ENCODE measurements around the gene ZNF266. TPM values are rescaled to one million over a fixed set of nuclear protein-coding genes. Genes with fewer than 3 reads are reported as not detected.

ZNF266 gene
- total RNA-seq, 1 donor from 2014 or later = 35.4 TPM

DNA sequence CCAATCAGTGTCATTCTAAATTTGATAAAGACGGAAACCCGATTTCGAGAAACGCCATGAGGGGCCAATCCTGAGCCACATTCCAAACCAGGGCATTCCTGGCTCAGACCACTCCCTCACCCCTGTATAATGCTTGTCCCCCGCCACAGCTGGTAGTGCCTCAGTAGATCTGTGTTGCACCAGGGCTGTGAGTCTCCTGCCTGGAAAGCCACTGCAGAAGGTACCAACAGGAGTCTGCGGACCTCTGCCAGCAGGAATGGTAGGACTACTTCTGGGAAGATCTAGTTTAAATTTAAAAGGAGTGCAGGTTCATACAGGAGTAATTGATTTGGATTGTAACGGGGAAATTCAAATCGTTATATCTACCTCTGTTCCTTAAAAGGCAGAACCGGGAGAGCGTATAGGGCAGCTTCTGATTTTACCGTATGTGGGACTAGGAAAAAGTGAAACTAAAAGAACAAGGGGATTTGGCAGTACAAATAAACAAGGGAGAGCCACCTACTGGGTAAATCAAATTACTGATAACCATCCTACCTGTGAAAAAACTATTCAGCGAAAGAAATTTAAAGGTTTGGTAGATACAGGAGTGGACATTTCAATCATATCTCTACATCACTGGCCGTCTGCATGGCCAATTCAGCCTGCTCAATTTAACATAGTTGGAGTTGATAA, 20.8 kb upstream of the ZNF266 start:
- Mint-ChIP-seq H3K27me3 (no peaks in the 10 kb centered on the region), H3K4me1 (ENCODE audit: low read depth) (no peaks in the 10 kb centered on the region), H3K9me3 (ENCODE audit: low read depth) (peaks cover 70% of the 10 kb centered on the region), H3K4me3 (ENCODE audit: low read depth) (no peak overlapping the region), H3K27ac (no peak overlapping the region), H3K36me3 (ENCODE audit: insufficient read depth) (peaks cover 32% of the 10 kb centered on the region)
- DNase-seq (ENCODE audit: low spot score, unreplicated experiment) = no peak
- TF ChIP-seq, protein P1, sequence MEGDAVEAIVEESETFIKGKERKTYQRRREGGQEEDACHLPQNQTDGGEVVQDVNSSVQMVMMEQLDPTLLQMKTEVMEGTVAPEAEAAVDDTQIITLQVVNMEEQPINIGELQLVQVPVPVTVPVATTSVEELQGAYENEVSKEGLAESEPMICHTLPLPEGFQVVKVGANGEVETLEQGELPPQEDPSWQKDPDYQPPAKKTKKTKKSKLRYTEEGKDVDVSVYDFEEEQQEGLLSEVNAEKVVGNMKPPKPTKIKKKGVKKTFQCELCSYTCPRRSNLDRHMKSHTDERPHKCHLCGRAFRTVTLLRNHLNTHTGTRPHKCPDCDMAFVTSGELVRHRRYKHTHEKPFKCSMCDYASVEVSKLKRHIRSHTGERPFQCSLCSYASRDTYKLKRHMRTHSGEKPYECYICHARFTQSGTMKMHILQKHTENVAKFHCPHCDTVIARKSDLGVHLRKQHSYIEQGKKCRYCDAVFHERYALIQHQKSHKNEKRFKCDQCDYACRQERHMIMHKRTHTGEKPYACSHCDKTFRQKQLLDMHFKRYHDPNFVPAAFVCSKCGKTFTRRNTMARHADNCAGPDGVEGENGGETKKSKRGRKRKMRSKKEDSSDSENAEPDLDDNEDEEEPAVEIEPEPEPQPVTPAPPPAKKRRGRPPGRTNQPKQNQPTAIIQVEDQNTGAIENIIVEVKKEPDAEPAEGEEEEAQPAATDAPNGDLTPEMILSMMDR (IDR thresholded peaks at IDR 0.05; ENCODE audit: unreplicated experiment) = no peak

DNA sequence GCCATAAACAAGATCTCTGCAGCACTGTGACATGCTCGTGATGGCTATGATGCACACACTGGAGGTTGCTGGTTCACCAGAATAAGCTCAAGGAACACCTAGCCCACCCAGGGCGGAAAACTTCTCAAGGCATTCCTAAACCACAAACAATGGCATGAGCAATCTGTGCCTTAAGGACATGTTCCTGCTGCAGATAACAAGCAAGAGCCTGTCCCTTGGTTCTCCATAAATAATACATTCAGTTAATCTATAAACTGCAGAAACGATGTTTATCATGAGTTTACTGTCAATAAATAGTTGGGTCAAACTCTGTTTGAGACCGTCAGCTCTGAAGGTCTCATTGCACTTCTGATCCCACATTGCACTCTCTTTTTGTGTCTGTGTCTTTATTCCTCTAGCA, 18.6 kb upstream of the ZNF266 start:
- H3K4me3 Mint-ChIP-seq (ENCODE audit: low read depth) = no peak overlapping the region
- H3K27ac Mint-ChIP-seq = no peak overlapping the region
- H3K4me1 Mint-ChIP-seq (ENCODE audit: low read depth) = no peaks in the 10 kb centered on the region
- no peak for DNase-seq (ENCODE audit: low spot score, unreplicated experiment)
- H3K9me3 Mint-ChIP-seq (ENCODE audit: low read depth) = peaks cover 63% of the 10 kb centered on the region
- no peaks in the 10 kb centered on the region for H3K27me3 Mint-ChIP-seq
- TF ChIP-seq, protein P1 (IDR thresholded peaks at IDR 0.05; ENCODE audit: unreplicated experiment) = no peak
- H3K36me3 Mint-ChIP-seq (ENCODE audit: insufficient read depth) = peaks cover 26% of the 10 kb centered on the region

DNA sequence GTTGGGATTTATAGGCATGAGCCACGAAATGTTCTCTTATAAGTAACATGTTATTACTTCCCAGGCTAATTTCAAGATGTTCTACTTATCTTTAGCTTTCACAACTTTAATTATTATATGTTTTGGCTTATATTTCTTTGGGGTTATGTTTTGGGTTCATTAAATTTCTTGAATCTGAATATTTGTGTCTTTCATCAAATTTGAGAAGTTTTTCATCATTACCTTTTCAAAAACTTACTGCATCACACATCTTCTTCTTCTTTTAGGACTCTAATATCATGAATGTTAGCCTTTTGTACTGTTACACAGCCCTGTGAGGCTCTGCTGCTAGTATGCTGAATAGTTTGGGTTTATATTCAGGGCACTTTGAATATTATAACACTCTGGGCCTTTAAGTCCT, 9.7 kb upstream of the ZNF266 start:
- Mint-ChIP-seq H3K27ac (no peak overlapping the region), H3K36me3 (ENCODE audit: insufficient read depth) (peaks cover 53% of the 10 kb centered on the region), H3K4me1 (ENCODE audit: low read depth) (no peaks in the 10 kb centered on the region), H3K9me3 (ENCODE audit: low read depth) (peaks cover 48% of the 10 kb centered on the region), H3K4me3 (ENCODE audit: low read depth) (no peak overlapping the region), H3K27me3 (no peaks in the 10 kb centered on the region)
- TF ChIP-seq, protein P1 (IDR thresholded peaks at IDR 0.05; ENCODE audit: unreplicated experiment) = no peak
- DNase-seq (ENCODE audit: low spot score, unreplicated experiment) = no peak

DNA sequence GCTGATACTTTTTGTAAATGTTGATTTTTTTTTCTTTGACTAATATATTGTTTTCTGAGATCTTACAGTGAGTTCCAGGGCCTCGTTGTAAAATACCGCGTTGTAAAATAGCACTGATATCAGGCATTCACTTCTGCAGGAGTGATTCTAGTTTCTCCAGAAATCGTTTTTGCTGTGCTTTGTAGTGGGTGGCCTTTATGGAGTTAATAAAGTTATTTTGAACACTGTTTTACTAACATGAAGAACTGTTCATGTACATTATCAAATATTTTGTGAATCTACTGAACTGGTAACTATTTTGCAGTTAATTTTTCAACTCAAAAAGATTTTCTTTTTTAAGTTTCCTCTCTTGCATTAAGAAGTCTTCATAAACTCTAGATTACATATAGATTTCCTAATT, 985 bp upstream of the ZNF266 start:
- H3K27me3 Mint-ChIP-seq = no peaks in the 10 kb centered on the region
- peak overlapping the region; percentile 98 for H3K27ac Mint-ChIP-seq
- peak overlapping the region; percentile 95 for H3K4me3 Mint-ChIP-seq (ENCODE audit: low read depth)
- TF ChIP-seq, protein P1 (IDR thresholded peaks at IDR 0.05; ENCODE audit: unreplicated experiment) = no peak
- H3K36me3 Mint-ChIP-seq (ENCODE audit: insufficient read depth) = peaks cover 38% of the 10 kb centered on the region
- H3K4me1 Mint-ChIP-seq (ENCODE audit: low read depth) = peaks cover 18% of the 10 kb centered on the region
- DNase-seq (ENCODE audit: low spot score, unreplicated experiment) = no peak
- H3K9me3 Mint-ChIP-seq (ENCODE audit: low read depth) = peaks cover 10% of the 10 kb centered on the region

DNA sequence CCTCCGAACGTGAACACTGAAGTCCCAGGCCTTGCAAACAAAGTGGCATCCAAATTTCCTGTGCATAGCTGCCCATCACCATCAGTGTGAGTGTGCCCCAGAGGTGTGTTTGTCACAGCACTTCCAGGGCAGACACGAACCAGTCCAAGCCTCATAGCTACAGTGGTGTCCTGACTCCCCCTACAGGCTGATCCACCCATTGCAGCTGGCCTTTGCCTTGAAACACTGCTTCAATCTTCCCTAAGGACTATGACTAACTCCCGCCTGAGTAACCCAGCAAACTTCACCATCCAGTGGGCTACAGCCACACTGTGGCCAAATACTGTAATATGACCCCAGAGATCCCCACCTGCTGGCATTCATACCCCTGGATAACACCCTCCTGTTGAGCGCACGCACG, 3.9 kb downstream of the ZNF266 start:
- H3K36me3 Mint-ChIP-seq (ENCODE audit: insufficient read depth) = peaks cover 28% of the 10 kb centered on the region
- H3K4me1 Mint-ChIP-seq (ENCODE audit: low read depth) = peaks cover 18% of the 10 kb centered on the region
- DNase-seq (ENCODE audit: low spot score, unreplicated experiment) = peak; percentile 19
- H3K4me3 Mint-ChIP-seq (ENCODE audit: low read depth) = no peak overlapping the region
- no peaks in the 10 kb centered on the region for H3K9me3 Mint-ChIP-seq (ENCODE audit: low read depth)
- TF ChIP-seq, protein P1 (IDR thresholded peaks at IDR 0.05; ENCODE audit: unreplicated experiment) = peak; percentile 51
- no peak overlapping the region for H3K27ac Mint-ChIP-seq
- no peaks in the 10 kb centered on the region for H3K27me3 Mint-ChIP-seq

All from progenitor cell of endocrine pancreas (in vitro differentiated cells).